Measurements from ENCODE around the gene FBLIM1.

FBLIM1 gene

DNA sequence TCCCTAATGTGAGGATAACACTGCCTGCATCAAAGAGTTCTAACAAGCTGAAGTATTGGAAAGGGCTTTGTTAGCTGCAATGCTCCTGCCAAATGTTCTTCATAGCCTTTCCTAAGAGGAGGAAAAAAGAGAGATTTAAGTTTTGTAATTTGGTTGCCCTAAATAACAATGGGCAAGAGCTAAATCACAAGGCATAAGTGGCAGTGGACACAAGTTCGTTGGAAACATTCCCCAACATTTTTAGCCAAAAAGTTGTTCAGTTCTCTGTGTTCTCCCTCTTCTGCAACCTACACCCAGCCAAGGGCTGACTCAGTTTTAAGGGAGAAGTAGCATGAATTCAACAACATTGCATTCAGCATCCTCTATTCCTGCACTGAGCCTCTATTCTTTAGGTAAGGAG is 51.5 kb downstream of the FBLIM1 start:
- H3K4me2 ChIP-seq (ENCODE audit: low read length), result no peak overlapping the region
- H3K79me2 ChIP-seq (ENCODE audit: control insufficient read depth, low read length), result no peaks in the 10 kb centered on the region
- no peaks in the 10 kb centered on the region for H4K20me1 ChIP-seq (ENCODE audit: control insufficient read depth, insufficient read depth, low read depth, low read length)
- no peaks in the 10 kb centered on the region for H3K36me3 ChIP-seq (ENCODE audit: control insufficient read depth, low read length)
- H3K9me3 ChIP-seq (ENCODE audit: control insufficient read depth, insufficient read depth, low read length), result no peaks in the 10 kb centered on the region
- H3K4me3 ChIP-seq (ENCODE audit: low read length), result no peak overlapping the region
- H3F3A ChIP-seq (ENCODE audit: control insufficient read depth, insufficient read depth), result no peaks in the 10 kb centered on the region
- TF ChIP-seq, protein P1, sequence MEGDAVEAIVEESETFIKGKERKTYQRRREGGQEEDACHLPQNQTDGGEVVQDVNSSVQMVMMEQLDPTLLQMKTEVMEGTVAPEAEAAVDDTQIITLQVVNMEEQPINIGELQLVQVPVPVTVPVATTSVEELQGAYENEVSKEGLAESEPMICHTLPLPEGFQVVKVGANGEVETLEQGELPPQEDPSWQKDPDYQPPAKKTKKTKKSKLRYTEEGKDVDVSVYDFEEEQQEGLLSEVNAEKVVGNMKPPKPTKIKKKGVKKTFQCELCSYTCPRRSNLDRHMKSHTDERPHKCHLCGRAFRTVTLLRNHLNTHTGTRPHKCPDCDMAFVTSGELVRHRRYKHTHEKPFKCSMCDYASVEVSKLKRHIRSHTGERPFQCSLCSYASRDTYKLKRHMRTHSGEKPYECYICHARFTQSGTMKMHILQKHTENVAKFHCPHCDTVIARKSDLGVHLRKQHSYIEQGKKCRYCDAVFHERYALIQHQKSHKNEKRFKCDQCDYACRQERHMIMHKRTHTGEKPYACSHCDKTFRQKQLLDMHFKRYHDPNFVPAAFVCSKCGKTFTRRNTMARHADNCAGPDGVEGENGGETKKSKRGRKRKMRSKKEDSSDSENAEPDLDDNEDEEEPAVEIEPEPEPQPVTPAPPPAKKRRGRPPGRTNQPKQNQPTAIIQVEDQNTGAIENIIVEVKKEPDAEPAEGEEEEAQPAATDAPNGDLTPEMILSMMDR (IDR thresholded peaks at IDR 0.05; ENCODE audit: low read depth, low read length, poor library complexity, severe bottlenecking), result no peak
- TF ChIP-seq EZH2phosphoT487 (IDR thresholded peaks at IDR 0.05; ENCODE audit: borderline replicate concordance, low read length), result no peak
- no peak overlapping the region for H3K27ac ChIP-seq (ENCODE audit: low read depth, low read length)
- no peaks in the 10 kb centered on the region for H3K27me3 ChIP-seq (ENCODE audit: control insufficient read depth, low read length)
- peaks cover 22% of the 10 kb centered on the region for H3K4me1 ChIP-seq (ENCODE audit: control insufficient read depth, low read length)
- H3K9me2 ChIP-seq (replicated peaks; ENCODE audit: control insufficient read depth, low read length), result no peaks in the 10 kb centered on the region

DNA sequence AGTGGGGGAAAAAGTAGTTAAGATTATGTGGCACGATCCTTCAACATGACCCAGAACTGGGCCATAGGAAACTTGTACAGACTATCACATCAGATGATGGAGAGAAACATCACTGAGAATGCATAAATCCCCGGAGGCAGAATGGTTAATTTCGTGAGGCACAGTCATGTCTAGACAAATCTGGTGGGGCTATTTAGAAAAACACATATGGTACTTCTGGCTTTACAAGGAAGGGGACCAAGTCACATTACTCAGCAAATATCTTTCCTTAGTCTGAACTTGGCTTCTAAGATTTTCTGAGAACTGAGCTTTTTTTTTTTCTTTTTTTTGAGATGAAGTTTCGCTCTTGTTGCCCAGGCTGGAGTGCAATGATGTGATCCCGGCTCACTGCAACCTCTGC is 58.1 kb downstream of the FBLIM1 start:
- Histone ChIP-seq H3K27ac (ENCODE audit: low read depth, low read length) (no peak overlapping the region), H3K9me2 (replicated peaks; ENCODE audit: control insufficient read depth, low read length) (no peaks in the 10 kb centered on the region), H4K20me1 (ENCODE audit: control insufficient read depth, insufficient read depth, low read depth, low read length) (no peaks in the 10 kb centered on the region), H3K27me3 (ENCODE audit: control insufficient read depth, low read length) (no peaks in the 10 kb centered on the region), H3K4me3 (ENCODE audit: low read length) (no peak overlapping the region), H3K79me2 (ENCODE audit: control insufficient read depth, low read length) (no peaks in the 10 kb centered on the region), H3K9me3 (ENCODE audit: control insufficient read depth, insufficient read depth, low read length) (no peaks in the 10 kb centered on the region), H3K4me1 (ENCODE audit: control insufficient read depth, low read length) (peaks cover 45% of the 10 kb centered on the region), H3F3A (ENCODE audit: control insufficient read depth, insufficient read depth) (no peaks in the 10 kb centered on the region), H3K36me3 (ENCODE audit: control insufficient read depth, low read length) (no peaks in the 10 kb centered on the region), H3K4me2 (ENCODE audit: low read length) (no peak overlapping the region)
- TF ChIP-seq, protein P1 (IDR thresholded peaks at IDR 0.05; ENCODE audit: low read depth, low read length, poor library complexity, severe bottlenecking), result no peak
- no peak for TF ChIP-seq EZH2phosphoT487 (IDR thresholded peaks at IDR 0.05; ENCODE audit: borderline replicate concordance, low read length)

DNA sequence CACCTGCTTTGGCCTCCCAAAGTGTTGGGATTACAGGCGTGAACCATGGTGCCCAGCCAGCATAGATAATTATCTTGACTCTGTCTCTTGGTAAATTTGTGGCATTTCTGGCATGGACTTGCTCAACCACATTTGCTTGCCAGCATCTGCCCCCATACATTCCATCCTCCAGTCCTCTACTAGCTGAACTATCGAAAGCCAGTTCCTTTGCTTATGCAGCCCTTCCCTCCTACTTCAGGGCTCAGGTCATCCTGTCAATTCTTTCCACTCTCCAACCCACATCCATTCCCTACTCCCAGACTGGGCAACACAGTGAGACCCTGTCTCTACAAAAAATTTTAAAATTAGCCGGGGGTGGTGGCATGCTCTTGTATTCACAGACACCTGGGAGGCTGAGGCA is 61.9 kb downstream of the FBLIM1 start:
- Histone ChIP-seq H3K27ac (ENCODE audit: low read depth, low read length) (no peak overlapping the region), H3K9me3 (ENCODE audit: control insufficient read depth, insufficient read depth, low read length) (no peaks in the 10 kb centered on the region), H3K79me2 (ENCODE audit: control insufficient read depth, low read length) (no peaks in the 10 kb centered on the region), H4K20me1 (ENCODE audit: control insufficient read depth, insufficient read depth, low read depth, low read length) (no peaks in the 10 kb centered on the region), H3K27me3 (ENCODE audit: control insufficient read depth, low read length) (no peaks in the 10 kb centered on the region), H3K36me3 (ENCODE audit: control insufficient read depth, low read length) (no peaks in the 10 kb centered on the region), H3K4me2 (ENCODE audit: low read length) (no peak overlapping the region), H3F3A (ENCODE audit: control insufficient read depth, insufficient read depth) (no peaks in the 10 kb centered on the region), H3K4me3 (ENCODE audit: low read length) (no peak overlapping the region), H3K9me2 (replicated peaks; ENCODE audit: control insufficient read depth, low read length) (no peaks in the 10 kb centered on the region), H3K4me1 (ENCODE audit: control insufficient read depth, low read length) (peaks cover 29% of the 10 kb centered on the region)
- no peak for TF ChIP-seq EZH2phosphoT487 (IDR thresholded peaks at IDR 0.05; ENCODE audit: borderline replicate concordance, low read length)
- TF ChIP-seq, protein P1 (IDR thresholded peaks at IDR 0.05; ENCODE audit: low read depth, low read length, poor library complexity, severe bottlenecking), result no peak

DNA sequence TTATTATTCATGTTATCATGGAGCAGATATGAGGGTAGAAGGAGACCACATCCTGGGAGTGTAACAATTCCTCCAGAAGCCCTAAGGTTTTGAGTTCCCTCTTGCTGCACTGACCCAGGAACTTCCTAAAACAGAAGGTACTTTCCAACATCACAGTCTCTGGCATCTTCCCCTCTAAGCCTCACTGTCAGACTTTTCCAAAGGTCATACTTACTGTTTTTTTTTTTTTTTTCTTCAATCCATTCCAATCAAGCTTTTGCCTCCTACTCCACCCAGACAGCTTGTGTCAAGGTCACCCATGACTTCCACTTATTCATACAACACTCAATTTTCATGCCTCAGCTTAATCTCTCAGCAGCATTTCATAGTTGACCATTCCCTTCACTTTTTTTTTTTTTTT is 67.2 kb downstream of the FBLIM1 start:
- TF ChIP-seq, protein P1 (IDR thresholded peaks at IDR 0.05; ENCODE audit: low read depth, low read length, poor library complexity, severe bottlenecking), result no peak
- H4K20me1 ChIP-seq (ENCODE audit: control insufficient read depth, insufficient read depth, low read depth, low read length), result no peaks in the 10 kb centered on the region
- H3K27ac ChIP-seq (ENCODE audit: low read depth, low read length), result no peak overlapping the region
- no peaks in the 10 kb centered on the region for H3K27me3 ChIP-seq (ENCODE audit: control insufficient read depth, low read length)
- no peaks in the 10 kb centered on the region for H3K9me2 ChIP-seq (replicated peaks; ENCODE audit: control insufficient read depth, low read length)
- H3K79me2 ChIP-seq (ENCODE audit: control insufficient read depth, low read length), result peaks cover under 1% of the 10 kb centered on the region; the same call in 1 of the 2 replicates
- peaks cover 46% of the 10 kb centered on the region for H3K4me1 ChIP-seq (ENCODE audit: control insufficient read depth, low read length)
- no peak overlapping the region for H3K4me3 ChIP-seq (ENCODE audit: low read length)
- H3K36me3 ChIP-seq (ENCODE audit: control insufficient read depth, low read length), result no peaks in the 10 kb centered on the region
- H3F3A ChIP-seq (ENCODE audit: control insufficient read depth, insufficient read depth), result peaks cover 12% of the 10 kb centered on the region
- H3K4me2 ChIP-seq (ENCODE audit: low read length), result no peak overlapping the region
- no peaks in the 10 kb centered on the region for H3K9me3 ChIP-seq (ENCODE audit: control insufficient read depth, insufficient read depth, low read length)
